Measurements from ENCODE around the gene MCM3.

- TF ChIP-seq CTCF (IDR thresholded peaks at IDR 0.05) = no peak
- no peak for TF ChIP-seq POLR2A (IDR thresholded peaks at IDR 0.05)
Measured at GRCh38 chr6:52310932-52311331, 26.4 kb upstream of the MCM3 start.

Measured in testis (tissue), 2 donors.